IMR-90 (cell line): ENCODE data around the gene SDK1. TPM values are rescaled to one million over a fixed set of nuclear protein-coding genes. Genes with fewer than 3 reads are reported as not detected.

ENCODE experiments used
- ATAC-seq: fragments of 200-7000 bp; cut with Tn5 transposase; 2 replicates; pipeline ENCODE4 v1.9.1; 2020; ENCODE audit warnings: low read depth, mild to moderate bottlenecking, moderate library complexity
- BruUV-seq: library from RNA; stranded (reverse); fragments of 400-500 nt; replicated peaks from 2 replicates; lab custom pipeline; 2021; lab: Mats Ljungman, UMichigan
- CTCF ChIA-PET: fragments of 300-600 bp; formaldehyde crosslinking; extraction: SDS; loops from one replicate; lab custom pipeline; 2021; ENCODE audit warnings: antibody characterized with exemption; lab: Yijun Ruan, JAX
- POLR2A ChIA-PET: fragments of 300-600 bp; sonication (Branson Sonifier 250); formaldehyde crosslinking; loops from one replicate; lab custom pipeline; 2022; ENCODE audit warnings: antibody characterized with exemption; ENCODE audit not compliant: unreplicated experiment; lab: Charles Lee
- DNase-seq: peaks from one replicate; pipeline ENCODE4 v3.0.0; 2013
- H2AFZ ChIP-seq: replicated peaks from 2 replicates; pipeline ENCODE3; 2013; ENCODE audit warnings: low read length, mild to moderate bottlenecking; ENCODE audit not compliant: poor library complexity
- H2AK5ac ChIP-seq: 2 replicates; pipeline ENCODE4 v1.6.1; 2013; ENCODE audit warnings: low read depth, low read length, inconsistent platforms
- H2AK9ac ChIP-seq: replicated peaks from 2 replicates; pipeline ENCODE3; 2013; ENCODE audit warnings: mild to moderate bottlenecking, low read depth, low read length, moderate library complexity; ENCODE audit not compliant: poor library complexity
- H2BK120ac ChIP-seq: 2 replicates; pipeline ENCODE4 v1.6.1; 2013; ENCODE audit warnings: low read depth, low read length, inconsistent platforms
- H2BK15ac ChIP-seq: 3 replicates; pipeline ENCODE4 v1.6.1; 2013; ENCODE audit warnings: low read depth, low read length, inconsistent platforms
- H2BK20ac ChIP-seq: 2 replicates; pipeline ENCODE4 v1.6.1; 2013; ENCODE audit warnings: low read depth, mild to moderate bottlenecking, inconsistent platforms, low read length, moderate library complexity
- H2BK5ac ChIP-seq: 2 replicates; pipeline ENCODE4 v1.6.1; 2013; ENCODE audit warnings: mild to moderate bottlenecking, low read depth, low read length, inconsistent platforms; ENCODE audit not compliant: poor library complexity, severe bottlenecking
- H3K14ac ChIP-seq: replicated peaks from 2 replicates; pipeline ENCODE4 v1.6.1; 2013; ENCODE audit warnings: low read depth, low read length, inconsistent platforms
- H3K18ac ChIP-seq: 2 replicates; pipeline ENCODE4 v1.6.1; 2013; ENCODE audit warnings: low read depth, low read length, control low read depth
- H3K23ac ChIP-seq: 2 replicates; pipeline ENCODE4 v1.6.1; 2013; ENCODE audit warnings: low read depth, low read length, inconsistent platforms
- H3K27ac ChIP-seq: 2 replicates; pipeline ENCODE4 v1.5.1; 2013; ENCODE audit warnings: mild to moderate bottlenecking, control low read depth, low read length; ENCODE audit not compliant: insufficient read depth
- H3K27me3 ChIP-seq: 2 replicates; pipeline ENCODE4 v1.6.1; 2013; ENCODE audit warnings: low read length; ENCODE audit not compliant: control insufficient read depth, insufficient read depth
- H3K36me3 ChIP-seq: 2 replicates; pipeline ENCODE4 v1.6.1; 2013; ENCODE audit warnings: low read length, mixed read lengths; ENCODE audit not compliant: control insufficient read depth, insufficient read depth
- H3K4ac ChIP-seq: 2 replicates; pipeline ENCODE4 v1.6.1; 2013; ENCODE audit warnings: low read depth, low read length, inconsistent platforms
- H3K4me1 ChIP-seq: 2 replicates; pipeline ENCODE4 v1.6.1; 2013; ENCODE audit warnings: low read length, mixed read lengths; ENCODE audit not compliant: control insufficient read depth, insufficient read depth
- H3K4me2 ChIP-seq: 2 replicates; pipeline ENCODE4 v1.6.1; 2013; ENCODE audit warnings: low read depth, mild to moderate bottlenecking, control low read depth, low read length, moderate library complexity
- H3K4me3 ChIP-seq: 2 replicates; pipeline ENCODE4 v1.5.1; 2013; ENCODE audit warnings: low read depth, mild to moderate bottlenecking, control low read depth, low read length, moderate library complexity; ENCODE audit not compliant: insufficient read depth
- H3K56ac ChIP-seq: 2 replicates; pipeline ENCODE4 v1.6.1; 2013; ENCODE audit warnings: low read length, inconsistent platforms; ENCODE audit not compliant: insufficient read depth; ENCODE audit errors: extremely low read depth
- H3K79me1 ChIP-seq, 2 experiments: 2 replicates each; pipeline ENCODE4 v1.6.1; 2013; ENCODE audit warnings: low read length in 2 of 2, inconsistent platforms in 1 of 2, low read depth in 1 of 2
- H3K9ac ChIP-seq: 2 replicates; pipeline ENCODE4 v1.6.1; 2013; ENCODE audit warnings: low read depth, low read length, control low read depth
- H3K9me1 ChIP-seq: 2 replicates; pipeline ENCODE4 v1.6.1; 2013; ENCODE audit warnings: low read length, inconsistent platforms; ENCODE audit not compliant: insufficient read depth
- H3K9me3 ChIP-seq: 2 replicates; pipeline ENCODE4 v1.6.1; 2013; ENCODE audit warnings: low read length; ENCODE audit not compliant: control insufficient read depth, insufficient read depth
- H4K20me1 ChIP-seq: 2 replicates; pipeline ENCODE4 v1.6.1; 2013; ENCODE audit warnings: low read length, inconsistent platforms; ENCODE audit not compliant: insufficient read depth
- H4K5ac ChIP-seq: 2 replicates; pipeline ENCODE4 v1.6.1; 2013; ENCODE audit warnings: mild to moderate bottlenecking, low read depth, low read length, control low read depth
- H4K8ac ChIP-seq, 2 experiments: 2 replicates each; pipeline ENCODE4 v1.6.1; 2013; ENCODE audit warnings: low read depth in 2 of 2, low read length in 2 of 2, control low read depth in 1 of 2, inconsistent platforms in 1 of 2
- H4K91ac ChIP-seq: 2 replicates; pipeline ENCODE4 v1.6.1; 2013; ENCODE audit warnings: low read depth, low read length, inconsistent platforms; ENCODE audit not compliant: insufficient read depth
- CHD1 ChIP-seq: IDR thresholded peaks from 2 replicates; pipeline ENCODE4 v1.6.1; 2012; ENCODE audit warnings: low read depth, low read length, improper control_type of control experiment
- FOS ChIP-seq: fragments of 150-350 bp; IDR thresholded peaks from 2 replicates; pipeline ENCODE4 v1.6.1; 2016; ENCODE audit warnings: low read depth, low read length
- RCOR1 ChIP-seq: IDR thresholded peaks from 2 replicates; pipeline ENCODE4 v1.6.1; 2012; ENCODE audit warnings: mild to moderate bottlenecking, low read length, improper control_type of control experiment; ENCODE audit not compliant: insufficient replicate concordance
- WGBS, 2 experiments: methylation state at CpG; one replicate each; pipeline versions ENCODE4 v1.1.5 to v1.1.7; 2013; ENCODE audit warnings: missing lambda C conversion rate in 2 of 2; ENCODE audit not compliant: insufficient read length in 1 of 2; ENCODE audit errors: extremely low coverage in 2 of 2; 5-methylcytosine and 5-hydroxymethylcytosine counted together
- dilution Hi-C: fragments of 300-500 bp; cut with HindIII; formaldehyde crosslinking; loops from one replicate; pipeline ENCODE4 v1.14.3; 2018; ENCODE audit warnings: low sequenced_read_pairs; ENCODE audit not compliant: unreplicated experiment
- in situ Hi-C: fragments of 300-500 bp; cut with MboI; formaldehyde crosslinking; loops from 3 replicates; pipeline ENCODE4 v1.14.3; 2019; ENCODE audit warnings: low sequenced_read_pairs, inconsistent platforms, mixed read lengths
- intact Hi-C: fragments of 100-400 bp; cut with micrococcal nuclease; formaldehyde crosslinking; loops from 2 replicates; pipeline ENCODE4 v1.10.0; 2022
- polyA plus RNA-seq, 3 experiments: library from polyadenylated mRNA; depleted of rRNA; stranded (reverse); fragments of >200 nt; gene quantifications; 2 replicates each; pipeline ENCODE4 v1.2.3, GENCODE V29; 2012; ENCODE audit warnings: low replicate concordance in 1 of 3
- total RNA-seq: library from RNA; depleted of rRNA; stranded (reverse); fragments of >200 nt; gene quantifications from 2 replicates; pipeline ENCODE4 v1.2.3, GENCODE V29; 2012
- TF ChIP-seq, protein P1 (sequence below): fragments of 150-350 bp; IDR thresholded peaks from 2 replicates; pipeline ENCODE4 v1.6.1; 2016; ENCODE audit warnings: low read depth, mild to moderate bottlenecking, low read length, moderate library complexity, borderline replicate concordance

Gene SDK1
- total and polyA plus RNA-seq, 2 of the 4 experiments (the other 2 are of a cell fraction), result 1.5 to 1.6 TPM

DNA sequence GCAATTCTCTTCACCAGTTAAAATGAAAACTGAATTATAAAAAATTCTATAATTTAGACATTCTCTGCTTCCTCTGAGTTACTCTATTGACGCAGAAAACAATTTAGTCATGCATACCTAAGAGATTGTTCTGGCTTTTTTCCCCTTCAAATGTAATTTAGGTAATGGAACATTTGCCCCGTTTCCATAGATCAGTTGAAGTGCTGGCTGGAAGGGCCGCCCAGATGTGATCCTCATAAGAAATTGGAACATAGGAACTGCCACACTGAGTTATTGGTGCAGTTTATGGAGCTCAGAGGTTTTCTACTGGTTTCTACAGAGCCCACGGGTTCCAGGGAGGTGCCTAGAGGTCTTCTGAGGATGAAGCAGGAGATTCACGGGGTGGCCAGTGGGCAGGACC is 581.7 kb downstream of the SDK1 start:
- TF ChIP-seq CHD1, result no peak
- TF ChIP-seq RCOR1, result no peak
- TF ChIP-seq FOS, result no peak
- TF ChIP-seq, protein P1, sequence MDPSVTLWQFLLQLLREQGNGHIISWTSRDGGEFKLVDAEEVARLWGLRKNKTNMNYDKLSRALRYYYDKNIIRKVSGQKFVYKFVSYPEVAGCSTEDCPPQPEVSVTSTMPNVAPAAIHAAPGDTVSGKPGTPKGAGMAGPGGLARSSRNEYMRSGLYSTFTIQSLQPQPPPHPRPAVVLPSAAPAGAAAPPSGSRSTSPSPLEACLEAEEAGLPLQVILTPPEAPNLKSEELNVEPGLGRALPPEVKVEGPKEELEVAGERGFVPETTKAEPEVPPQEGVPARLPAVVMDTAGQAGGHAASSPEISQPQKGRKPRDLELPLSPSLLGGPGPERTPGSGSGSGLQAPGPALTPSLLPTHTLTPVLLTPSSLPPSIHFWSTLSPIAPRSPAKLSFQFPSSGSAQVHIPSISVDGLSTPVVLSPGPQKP, result no peak
- Histone ChIP-seq H4K91ac (no peak overlapping the region), H3K4me3 (no peak overlapping the region), H4K8ac (no peak overlapping the region), H3K56ac (no peak overlapping the region), H3K27me3 (no peaks in the 10 kb centered on the region), H4K5ac (no peak overlapping the region), H3K4me1 (no peaks in the 10 kb centered on the region), H3K36me3 (no peaks in the 10 kb centered on the region), H3K14ac (no peak overlapping the region), H2BK5ac (no peak overlapping the region), H4K20me1 (no peaks in the 10 kb centered on the region), H3K23ac (no peak overlapping the region), H3K9me3 (peaks cover 4% of the 10 kb centered on the region; the same call in 1 of the 2 replicates), H2AFZ (no peak overlapping the region), H3K79me1 (no peaks in the 10 kb centered on the region), H2BK15ac (no peak overlapping the region), H3K9me1 (no peaks in the 10 kb centered on the region), H2AK9ac (no peak overlapping the region), H3K4me2 (no peak overlapping the region), H2BK120ac (no peak overlapping the region), H2BK20ac (no peak overlapping the region), H3K4ac (no peak overlapping the region), H3K9ac (no peak overlapping the region), H3K27ac (no peak overlapping the region), H3K18ac (no peak overlapping the region), H2AK5ac (no peak overlapping the region)
- no TSS peak for BruUV-seq
- intact Hi-C loops (no loop called here), dilution Hi-C loops (no loop called here), in situ Hi-C loops (no loop called here)
- no peak for DNase-seq
- ChIA-PET POLR2A (no interaction called here), CTCF (no interaction called here)
- ATAC-seq, result no peak
- WGBS, 2 experiments, result 71% methylated on average over 1 of the region's 5 CpGs; no CpG with 5 or more reads in 1 of the 2 experiments
